ENCODE data around the gene OVAAL.

OVAAL gene

GRCh38 chr1:180609643-180610555 is 51.1 kb downstream of the OVAAL start:
- no peak for DNase-seq

- no peak for DNase-seq
These were observed 51.8 kb downstream of the OVAAL start for GRCh38 chr1:180610556-180611015.

GRCh38 chr1:180611016-180611930 is 52.5 kb downstream of the OVAAL start:
- no peak for DNase-seq

GRCh38 chr1:180612632-180613031 is 53.9 kb downstream of the OVAAL start:
- no peak for DNase-seq

GRCh38 chr1:180614730-180615129 is 56.0 kb downstream of the OVAAL start:
- no peak for DNase-seq

- no peak for DNase-seq
These were observed 56.9 kb downstream of the OVAAL start for GRCh38 chr1:180615493-180616290.

All from right forelimb (tissue), 1 donor.